Measurements from ENCODE around the gene SDF4.
"Not testable (repeated sequence)": the region's sequence is repeated elsewhere in the genome, so short reads cannot be mapped to it uniquely, and the experiment has no call there.

Gene SDF4

GRCh38 chr1:1254667-1254998, 22.8 kb upstream of the SDF4 start:
- TF ChIP-seq CTCF (IDR thresholded peaks at IDR 0.05; ENCODE audit: low read depth, low read length) = no peak
- no peak overlapping the region for H3K4me3 ChIP-seq (replicated peaks in 1 of 2; ENCODE audit: low read depth in 2 of 2, low read length in 2 of 2)
- DNase-seq (ENCODE audit: low read depth in 2 of 2) = no peak

GRCh38 chr1:1253972-1254666, 22.3 kb upstream of the SDF4 start:
- no peak for DNase-seq (ENCODE audit: low read depth in 2 of 2)
- H3K4me3 ChIP-seq (replicated peaks in 1 of 2; ENCODE audit: low read depth in 2 of 2, low read length in 2 of 2) = no peak overlapping the region
- no peak for TF ChIP-seq CTCF (IDR thresholded peaks at IDR 0.05; ENCODE audit: low read depth, low read length)

GRCh38 chr1:1253314-1253713, 21.5 kb upstream of the SDF4 start:
- no peak overlapping the region for H3K4me3 ChIP-seq (replicated peaks in 1 of 2; ENCODE audit: low read depth in 2 of 2, low read length in 2 of 2)

GRCh38 chr1:1250786-1251284, 19.0 kb upstream of the SDF4 start:
- no peak overlapping the region for H3K4me3 ChIP-seq (replicated peaks in 1 of 2; ENCODE audit: low read depth in 2 of 2, low read length in 2 of 2)
- no peak for DNase-seq (ENCODE audit: low read depth in 2 of 2)
- TF ChIP-seq CTCF (IDR thresholded peaks at IDR 0.05; ENCODE audit: low read depth, low read length) = no peak

More at GRCh38 chr1:1253314-1253713, 21.5 kb upstream of the SDF4 start:
- no peak for DNase-seq (ENCODE audit: low read depth in 2 of 2)
- no peak for TF ChIP-seq CTCF (IDR thresholded peaks at IDR 0.05; ENCODE audit: low read depth, low read length)

- H3K4me3 ChIP-seq (replicated peaks in 1 of 2; ENCODE audit: low read depth in 2 of 2, low read length in 2 of 2); DNase-seq (ENCODE audit: low read depth in 2 of 2): not testable (repeated sequence)
Observed at GRCh38 chr1:1248009-1248913, 16.5 kb upstream of the SDF4 start.

GRCh38 chr1:1247341-1247913, 15.6 kb upstream of the SDF4 start:
- no peak for TF ChIP-seq CTCF (IDR thresholded peaks at IDR 0.05; ENCODE audit: low read depth, low read length)
- no peak overlapping the region for H3K4me3 ChIP-seq (replicated peaks in 1 of 2; ENCODE audit: low read depth in 2 of 2, low read length in 2 of 2)
- DNase-seq (ENCODE audit: low read depth in 2 of 2) = no peak

All from cardiac fibroblast (primary cell).